Thymus (tissue), 11 donors: ENCODE data around the gene C9orf153. TPM values are rescaled to one million over a fixed set of nuclear protein-coding genes. Genes with fewer than 3 reads are reported as not detected.

Source experiments
- DNase-seq, 9 donors: peaks; one replicate each; pipeline ENCODE4 v3.0.0-alpha.2; 2013; ENCODE audit warnings: low spot score in 9 of 9, low read depth in 6 of 9, missing footprints in 1 of 9
- H3K27ac ChIP-seq, 2 donors: one replicate each; pipeline ENCODE4 v1.5.1; 2013; ENCODE audit warnings: control low read depth in 1 of 2, low read depth in 1 of 2, low read length in 1 of 2, mild to moderate bottlenecking in 1 of 2, moderate library complexity in 1 of 2
- H3K27me3 ChIP-seq, 2 donors: one replicate each; pipeline ENCODE4 v1.5.1; 2013; ENCODE audit warnings: low read length in 1 of 2; ENCODE audit not compliant: control insufficient read depth in 2 of 2, insufficient read depth in 1 of 2
- H3K36me3 ChIP-seq, 2 donors: one replicate each; pipeline ENCODE4 v1.5.1; 2013; ENCODE audit warnings: low read length in 1 of 2, mild to moderate bottlenecking in 1 of 2, moderate library complexity in 1 of 2; ENCODE audit not compliant: control insufficient read depth in 2 of 2, insufficient read depth in 2 of 2
- H3K4me1 ChIP-seq, 2 donors: one replicate each; pipeline ENCODE4 v1.5.1; 2013; ENCODE audit warnings: low read length in 2 of 2; ENCODE audit not compliant: control insufficient read depth in 2 of 2, insufficient read depth in 2 of 2
- H3K4me3 ChIP-seq, 2 donors: one replicate each; pipeline ENCODE4 v1.5.1; 2013; ENCODE audit warnings: low read length in 2 of 2, control low read depth in 1 of 2, mild to moderate bottlenecking in 1 of 2
- H3K9me3 ChIP-seq, 2 donors: one replicate each; pipeline ENCODE4 v1.5.1; 2013; ENCODE audit warnings: low read length in 1 of 2, mild to moderate bottlenecking in 1 of 2; ENCODE audit not compliant: control insufficient read depth in 2 of 2, insufficient read depth in 1 of 2
- WGBS: extraction: QIAGEN DNeasy Blood & Tissue Kit; methylation state at CpG from one replicate; pipeline ENCODE4 v1.1.7; 2013; 5-methylcytosine and 5-hydroxymethylcytosine counted together
- polyA plus RNA-seq: library from polyadenylated mRNA; stranded (reverse); fragments of 200-250 nt; gene quantifications from one replicate; pipeline ENCODE4 v1.2.3, GENCODE V29; 2013
- total RNA-seq: library from RNA; stranded (reverse); fragments of 120-200 nt; gene quantifications from one replicate; pipeline ENCODE4 v1.2.4, GENCODE V29; 2013
- donor health status: healthy.

The C9orf153 gene
- total and polyA plus RNA-seq, 2 donors: 0.16 to 0.19 TPM

DNA sequence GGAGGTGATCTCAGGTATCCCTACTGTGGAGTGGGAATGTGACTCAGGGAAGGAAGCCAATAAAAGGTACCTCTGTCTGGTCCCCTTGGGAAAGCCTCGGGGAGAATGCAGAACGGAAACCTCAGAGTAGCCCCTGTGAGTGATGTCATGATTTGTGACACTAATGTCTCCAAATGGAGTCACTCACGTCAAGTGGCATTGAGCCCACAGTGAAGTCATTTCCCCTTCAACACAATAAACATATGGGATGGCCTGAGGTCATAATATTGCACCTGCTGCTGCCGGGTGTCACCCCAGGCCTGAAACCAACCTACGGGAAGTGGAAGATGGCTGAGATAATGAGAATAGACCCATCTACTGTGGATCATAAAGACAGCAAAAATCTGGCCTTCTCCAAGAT, 84.2 kb downstream of the C9orf153 start:
- Histone ChIP-seq H3K36me3 (no peaks in the 10 kb centered on the region), H3K9me3 (no peaks in the 10 kb centered on the region), H3K4me1 (no peaks in the 10 kb centered on the region), H3K27ac (no peak overlapping the region), H3K27me3 (no peaks in the 10 kb centered on the region), H3K4me3 (no peak overlapping the region)
- DNase-seq: no peak
- WGBS: 94% methylated on average over 5 of the region's 5 CpGs

Other genes starting within 250 kb of the C9orf153 start
- gene GOLM1, start 160.1 kb downstream of the C9orf153 start, total RNA-seq: 45.9 TPM
- gene GOLM1, start 160.1 kb downstream of the C9orf153 start, polyA plus RNA-seq: 41.5 TPM
- gene ISCA1, start 22.9 kb upstream of the C9orf153 start, total RNA-seq: 26.1 TPM
- gene ISCA1, start 22.9 kb upstream of the C9orf153 start, polyA plus RNA-seq: 36.0 TPM
- gene TUT7, start 94.8 kb upstream of the C9orf153 start, total RNA-seq: 29.2 TPM
- gene TUT7, start 94.8 kb upstream of the C9orf153 start, polyA plus RNA-seq: 25.9 TPM